DND-41 (cell line): ENCODE measurements around the gene ISG15.
A peak's percentile ranks its signal among the peaks of the same experiment; 100 is the strongest.

Experiments
- ATAC-seq: fragments of 200-7000 bp; cut with Tn5 transposase; 3 replicates; pipeline ENCODE4 v1.9.1; 2021; ENCODE audit warnings: low read depth; ENCODE audit not compliant: insufficient read depth
- DNase-seq: peaks from one replicate; pipeline ENCODE4 v3.0.0-alpha.2; 2020
- H2AFZ ChIP-seq: 2 replicates; pipeline ENCODE4 v1.6.0; 2012; ENCODE audit warnings: low read depth, low read length
- H3K27ac ChIP-seq: 2 replicates; pipeline ENCODE4 v1.5.1; 2012; ENCODE audit warnings: low read length, inconsistent platforms
- H3K27me3 ChIP-seq: fragments of 200-600 bp; sonication (generic); 2 replicates; pipeline ENCODE4 v1.6.0; 2012; ENCODE audit warnings: low read length, mild to moderate bottlenecking, inconsistent platforms; ENCODE audit not compliant: insufficient read depth, poor library complexity
- H3K36me3 ChIP-seq: 2 replicates; pipeline ENCODE4 v1.5.1; 2012; ENCODE audit warnings: low read length, inconsistent platforms; ENCODE audit not compliant: insufficient read depth
- H3K4me1 ChIP-seq: 2 replicates; pipeline ENCODE4 v1.5.1; 2012; ENCODE audit warnings: mild to moderate bottlenecking, low read length; ENCODE audit not compliant: insufficient read depth
- H3K4me2 ChIP-seq: 2 replicates; pipeline ENCODE4 v1.6.0; 2012; ENCODE audit warnings: mild to moderate bottlenecking, moderate library complexity, low read length, inconsistent platforms; ENCODE audit not compliant: insufficient read depth
- H3K4me3 ChIP-seq, 2 experiments: fragments of 200-600 bp in 1 of 2; shearing (Covaris generic) in 1 of 2; 2 replicates each; pipeline ENCODE4 v1.5.1; 2012 to 2016; ENCODE audit warnings: inconsistent platforms in 2 of 2, low read length in 2 of 2, mild to moderate bottlenecking in 2 of 2, low read depth in 1 of 2, moderate library complexity in 1 of 2
- H3K79me2 ChIP-seq: 2 replicates; pipeline ENCODE4 v1.6.0; 2012; ENCODE audit warnings: low read length, inconsistent platforms; ENCODE audit not compliant: insufficient read depth
- H3K9ac ChIP-seq: 2 replicates; pipeline ENCODE4 v1.6.0; 2012; ENCODE audit warnings: low read depth, mild to moderate bottlenecking, inconsistent platforms, low read length, moderate library complexity
- H3K9me3 ChIP-seq: 2 replicates; pipeline ENCODE4 v1.5.1; 2012; ENCODE audit warnings: low read length, moderate library complexity, mild to moderate bottlenecking, inconsistent platforms; ENCODE audit not compliant: insufficient read depth, severe bottlenecking
- H4K20me1 ChIP-seq: 2 replicates; pipeline ENCODE4 v1.6.0; 2012; ENCODE audit warnings: low read length; ENCODE audit not compliant: insufficient read depth
- CTCF ChIP-seq: IDR thresholded peaks from 2 replicates; pipeline ENCODE4 v1.5.1; 2012; ENCODE audit warnings: borderline replicate concordance, low read length, moderate library complexity, mild to moderate bottlenecking; ENCODE audit not compliant: poor library complexity, severe bottlenecking; ENCODE audit errors: extremely low read depth
- EZH2 ChIP-seq: IDR thresholded peaks from 3 replicates; pipeline ENCODE4 v1.6.1; 2012; ENCODE audit warnings: borderline replicate concordance, low read depth, mild to moderate bottlenecking, moderate library complexity, low read length, inconsistent platforms; ENCODE audit not compliant: severe bottlenecking

Gene ISG15

DNA sequence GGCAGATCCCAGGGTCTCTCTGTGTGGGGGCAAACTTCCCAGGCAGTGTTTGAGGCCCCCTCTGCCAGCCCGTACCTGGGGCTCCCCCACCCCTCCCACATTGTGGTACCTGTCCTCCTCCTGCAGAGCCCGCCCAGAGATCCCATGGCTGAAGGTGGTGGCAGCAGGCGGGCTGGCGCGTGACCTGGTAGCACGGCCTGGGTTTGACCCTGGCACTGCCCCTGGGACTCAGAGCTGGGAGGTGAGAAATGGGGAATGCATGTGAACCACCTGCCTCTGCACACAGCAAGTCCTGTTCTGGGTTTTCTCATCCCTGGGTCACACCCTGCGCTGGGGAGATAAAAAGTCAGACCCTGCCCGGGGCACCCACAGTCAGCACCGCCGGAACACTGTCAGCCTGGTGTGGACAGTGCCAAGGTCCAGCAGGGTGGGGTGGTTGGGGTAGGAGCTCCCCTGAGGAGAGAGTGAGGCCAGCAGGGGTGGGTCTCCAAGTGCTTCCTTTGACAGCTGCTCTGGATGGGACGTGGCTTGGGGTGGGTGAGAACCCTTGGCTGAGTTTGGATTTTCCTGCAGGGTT is 18.4 kb downstream of the ISG15 start:
- no peak overlapping the region for H3K9ac ChIP-seq
- H3K9me3 ChIP-seq: no peaks in the 10 kb centered on the region
- H3K79me2 ChIP-seq: no peaks in the 10 kb centered on the region
- no peaks in the 10 kb centered on the region for H3K36me3 ChIP-seq
- H3K27me3 ChIP-seq: no peaks in the 10 kb centered on the region
- no peak for TF ChIP-seq EZH2
- no peak for TF ChIP-seq CTCF
- peaks cover 13% of the 10 kb centered on the region for H3K4me1 ChIP-seq
- H2AFZ ChIP-seq: no peak overlapping the region
- no peak overlapping the region for H3K4me3 ChIP-seq
- no peak overlapping the region for H3K27ac ChIP-seq
- DNase-seq (no peak), ATAC-seq (no peak)
- H3K4me2 ChIP-seq: no peak overlapping the region
- H4K20me1 ChIP-seq: peaks cover 54% of the 10 kb centered on the region

DNA sequence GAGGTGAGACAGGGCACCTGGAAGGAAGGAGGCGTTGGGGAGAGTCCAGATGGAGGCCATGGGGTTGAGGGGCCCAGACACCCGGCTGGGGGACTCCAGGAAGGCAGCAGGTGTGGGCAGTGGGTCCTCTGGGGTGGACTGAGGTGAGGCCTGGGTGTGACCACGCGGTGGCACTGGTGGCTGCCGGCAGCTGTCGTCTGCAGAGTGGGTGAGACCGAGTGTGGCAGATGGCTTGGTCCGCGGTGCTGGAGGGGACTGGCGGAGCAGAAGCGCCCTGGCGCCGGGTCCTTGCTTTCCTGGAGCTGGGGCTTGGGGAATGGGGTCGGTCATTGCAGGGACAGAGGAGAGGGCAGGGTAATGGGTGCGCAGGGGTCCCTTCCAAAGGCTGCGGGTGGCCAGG is 19.1 kb downstream of the ISG15 start:
- H3K79me2 ChIP-seq: no peaks in the 10 kb centered on the region
- ATAC-seq: no peak
- no peaks in the 10 kb centered on the region for H3K36me3 ChIP-seq
- H3K4me2 ChIP-seq: peak overlapping the region; percentile 73
- H3K9me3 ChIP-seq: no peaks in the 10 kb centered on the region
- no peak for TF ChIP-seq EZH2
- TF ChIP-seq CTCF: no peak
- DNase-seq: no peak
- no peak overlapping the region for H3K4me3 ChIP-seq
- H3K4me1 ChIP-seq: peaks cover 13% of the 10 kb centered on the region
- no peaks in the 10 kb centered on the region for H3K27me3 ChIP-seq
- no peak overlapping the region for H3K27ac ChIP-seq
- H3K9ac ChIP-seq: no peak overlapping the region
- H4K20me1 ChIP-seq: peaks cover 55% of the 10 kb centered on the region
- no peak overlapping the region for H2AFZ ChIP-seq

- ATAC-seq: peak; percentile 95
- H3K9ac ChIP-seq: peak overlapping the region; percentile 36; the same call in 1 of the 2 replicates
- H3K27ac ChIP-seq: no peak overlapping the region
- peak; percentile 82 for TF ChIP-seq CTCF
- no peak for TF ChIP-seq EZH2
- 0 out of 2 replicates have a peak overlapping the region, but pooled peaks have one; percentile 45 for H2AFZ ChIP-seq
- H3K4me1 ChIP-seq: peaks cover 13% of the 10 kb centered on the region
- H3K36me3 ChIP-seq: no peaks in the 10 kb centered on the region
- peak; percentile 91 for DNase-seq
- peaks cover 55% of the 10 kb centered on the region for H4K20me1 ChIP-seq
- H3K4me2 ChIP-seq: peak overlapping the region; percentile 73
- no peaks in the 10 kb centered on the region for H3K79me2 ChIP-seq
- H3K27me3 ChIP-seq: no peaks in the 10 kb centered on the region
- peak overlapping the region in 1 of 2 experiments; percentile 49; a peak in 2 of 4 replicates for H3K4me3 ChIP-seq
- H3K9me3 ChIP-seq: no peaks in the 10 kb centered on the region
Observed at GRCh38 chr1:1033009-1033587, 19.8 kb downstream of the ISG15 start.
